ENCODE data around the gene USP48. TPM values are rescaled to one million over a fixed set of nuclear protein-coding genes. Genes with fewer than 3 reads are reported as not detected.
A peak's percentile ranks its signal among the peaks of the same experiment; 100 is the strongest.

Gene USP48
- total and polyA plus RNA-seq, 5 donors from 2014 or later: 31.3 to 126 (median 39.2) TPM

DNA sequence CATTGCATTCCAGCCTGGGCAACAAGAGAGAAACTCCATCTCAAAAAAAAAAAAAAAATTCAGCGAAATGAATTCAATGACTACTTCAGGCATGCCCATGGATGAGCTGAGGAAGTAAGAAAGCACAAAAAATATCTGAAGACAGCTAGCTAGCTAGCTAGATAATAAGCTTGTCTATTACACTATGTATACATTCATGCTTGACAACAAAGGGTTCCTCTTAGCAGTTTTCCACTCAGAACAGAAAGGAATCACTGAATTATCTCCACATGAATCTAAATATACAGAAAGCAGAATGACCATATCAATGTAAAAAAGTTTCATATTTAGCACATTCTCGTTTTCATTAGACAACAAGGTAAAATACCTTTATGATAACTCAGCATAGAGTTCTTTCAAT is 32.1 kb downstream of the USP48 start:
- DNase-seq: no peak
- H3K36me3 Mint-ChIP-seq: peaks cover 28% of the 10 kb centered on the region
- no peaks in the 10 kb centered on the region for H3K27me3 Mint-ChIP-seq
- H3K36me3 ChIP-seq (ENCODE audit: control insufficient read depth, insufficient read depth, low read length): peaks cover 86% of the 10 kb centered on the region
- no peaks in the 10 kb centered on the region for H3K27me3 ChIP-seq (ENCODE audit: control insufficient read depth, insufficient read depth, low read length)
- H3K4me1 ChIP-seq (ENCODE audit: control insufficient read depth, insufficient read depth, low read length, poor library complexity, severe bottlenecking): no peaks in the 10 kb centered on the region
- no peak overlapping the region for H3K27ac Mint-ChIP-seq
- H3K4me1 Mint-ChIP-seq: peaks cover 3 to 10% (median 5%) of the 10 kb centered on the region in 4 donors
- no peak overlapping the region for H3K4me3 ChIP-seq (ENCODE audit: low read depth, low read length)
- H3K27ac ChIP-seq (ENCODE audit: insufficient read depth, low read length, poor library complexity, severe bottlenecking): no peak overlapping the region
- H3K4me3 Mint-ChIP-seq: no peak overlapping the region
- no peaks in the 10 kb centered on the region for H3K9me3 ChIP-seq (ENCODE audit: control insufficient read depth in 2 of 2, low read length in 2 of 2)
- H3K9me3 Mint-ChIP-seq: no peaks in the 10 kb centered on the region
- no peak for ATAC-seq (ENCODE audit: low read depth in 2 of 2)

DNA sequence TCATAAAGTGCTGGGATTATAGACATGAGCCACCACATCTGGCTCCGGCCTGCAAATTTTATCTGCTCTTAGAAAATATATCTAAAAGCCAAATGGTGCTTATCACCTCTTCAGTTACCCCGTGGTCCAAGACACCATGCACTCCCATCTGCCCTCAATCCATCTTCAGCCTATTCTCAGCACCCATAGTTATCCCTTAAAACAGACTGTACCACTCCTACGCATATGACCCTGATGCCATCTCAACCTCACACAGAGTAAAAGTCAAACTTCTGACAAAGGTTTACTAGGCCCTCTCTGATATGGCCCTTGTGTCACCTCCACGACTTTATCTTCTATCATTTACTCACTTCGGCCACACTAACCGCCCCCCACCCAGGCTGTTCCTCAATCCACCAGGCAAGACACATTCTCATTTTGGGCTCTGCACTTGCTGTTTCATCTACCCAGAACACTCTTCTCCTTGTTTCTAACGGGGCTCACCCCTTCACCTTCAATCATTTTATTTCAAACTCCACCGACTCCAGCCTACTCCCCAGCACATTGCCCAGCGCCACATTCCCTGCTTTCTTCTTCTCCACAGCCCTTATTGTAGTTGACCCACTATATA is 33.0 kb downstream of the USP48 start:
- no peaks in the 10 kb centered on the region for H3K4me1 ChIP-seq (ENCODE audit: control insufficient read depth, insufficient read depth, low read length, poor library complexity, severe bottlenecking)
- H3K4me3 ChIP-seq (ENCODE audit: low read depth, low read length): no peak overlapping the region
- H3K27me3 ChIP-seq (ENCODE audit: control insufficient read depth, insufficient read depth, low read length): no peaks in the 10 kb centered on the region
- Mint-ChIP-seq H3K27ac (peak overlapping the region in 2 of 3 donors; percentile 47 to 59), H3K36me3 (peaks cover 26% of the 10 kb centered on the region), H3K4me3 (no peak overlapping the region), H3K27me3 (no peaks in the 10 kb centered on the region), H3K4me1 (peaks cover 3 to 11% (median 5%) of the 10 kb centered on the region in 4 donors), H3K9me3 (no peaks in the 10 kb centered on the region)
- H3K36me3 ChIP-seq (ENCODE audit: control insufficient read depth, insufficient read depth, low read length): peaks cover 78% of the 10 kb centered on the region
- no peak for DNase-seq
- H3K27ac ChIP-seq (ENCODE audit: insufficient read depth, low read length, poor library complexity, severe bottlenecking): no peak overlapping the region
- no peaks in the 10 kb centered on the region for H3K9me3 ChIP-seq (ENCODE audit: control insufficient read depth in 2 of 2, low read length in 2 of 2)
- ATAC-seq (ENCODE audit: low read depth in 2 of 2): no peak

DNA sequence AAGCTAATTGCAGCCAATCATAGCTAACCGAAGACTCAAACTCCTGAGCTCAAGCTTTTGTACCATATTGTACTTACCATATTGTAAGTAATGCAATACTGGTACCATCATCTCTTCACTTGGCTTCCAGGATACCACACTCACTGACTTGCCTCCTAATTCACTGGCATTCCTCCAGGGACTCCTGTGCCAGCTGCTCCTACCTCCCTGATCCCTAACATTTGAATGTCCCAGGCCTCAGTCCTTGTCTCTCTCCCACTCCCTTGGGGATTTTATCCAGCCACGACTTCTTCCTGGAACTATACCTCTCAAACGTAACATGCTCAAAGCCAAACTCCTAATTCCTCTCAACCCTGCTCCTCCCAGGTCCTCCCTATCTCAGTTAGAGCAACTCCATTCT is 33.8 kb downstream of the USP48 start:
- H3K9me3 ChIP-seq (ENCODE audit: control insufficient read depth in 2 of 2, low read length in 2 of 2): no peaks in the 10 kb centered on the region
- no peaks in the 10 kb centered on the region for H3K27me3 Mint-ChIP-seq
- DNase-seq: no peak
- peaks cover 21% of the 10 kb centered on the region for H3K36me3 Mint-ChIP-seq
- ATAC-seq (ENCODE audit: low read depth in 2 of 2): no peak
- no peak overlapping the region for H3K4me3 ChIP-seq (ENCODE audit: low read depth, low read length)
- H3K4me1 Mint-ChIP-seq: peaks cover 3 to 9% (median 5%) of the 10 kb centered on the region in 4 donors
- H3K27ac ChIP-seq (ENCODE audit: insufficient read depth, low read length, poor library complexity, severe bottlenecking): no peak overlapping the region
- no peak overlapping the region for H3K4me3 Mint-ChIP-seq
- H3K27me3 ChIP-seq (ENCODE audit: control insufficient read depth, insufficient read depth, low read length): no peaks in the 10 kb centered on the region
- no peaks in the 10 kb centered on the region for H3K9me3 Mint-ChIP-seq
- peaks cover 75% of the 10 kb centered on the region for H3K36me3 ChIP-seq (ENCODE audit: control insufficient read depth, insufficient read depth, low read length)
- H3K27ac Mint-ChIP-seq: peak overlapping the region in 1 of 3 donors; percentile 62
- H3K4me1 ChIP-seq (ENCODE audit: control insufficient read depth, insufficient read depth, low read length, poor library complexity, severe bottlenecking): no peaks in the 10 kb centered on the region

DNA sequence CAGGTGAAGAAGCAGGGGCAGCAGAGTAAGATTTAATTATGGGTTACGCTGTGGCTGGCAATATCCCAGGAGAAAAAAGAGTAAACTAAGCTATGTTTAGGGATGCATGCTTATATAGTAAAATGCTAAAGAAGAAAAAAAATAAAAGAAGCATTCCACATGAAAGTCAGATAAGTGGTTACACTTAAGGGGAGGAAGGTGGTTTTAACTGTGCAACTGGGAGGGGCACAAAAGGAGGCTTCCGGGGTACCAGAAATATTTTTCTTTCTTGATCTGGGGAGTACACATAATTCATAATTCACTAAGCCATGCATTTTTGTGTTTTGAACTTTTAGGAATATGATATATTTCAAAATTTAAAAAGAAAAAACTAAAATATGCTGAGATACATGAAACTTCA is 39.5 kb downstream of the USP48 start:
- H3K4me3 ChIP-seq (ENCODE audit: low read depth, low read length): no peak overlapping the region
- peaks cover 59% of the 10 kb centered on the region for H3K36me3 ChIP-seq (ENCODE audit: control insufficient read depth, insufficient read depth, low read length)
- no peaks in the 10 kb centered on the region for H3K27me3 Mint-ChIP-seq
- DNase-seq (no peak), ATAC-seq (ENCODE audit: low read depth in 2 of 2) (no peak)
- peak overlapping the region in 1 of 3 donors; percentile 14 for H3K27ac Mint-ChIP-seq
- H3K9me3 Mint-ChIP-seq: no peaks in the 10 kb centered on the region
- H3K27ac ChIP-seq (ENCODE audit: insufficient read depth, low read length, poor library complexity, severe bottlenecking): no peak overlapping the region
- H3K4me1 Mint-ChIP-seq: peaks cover 4 to 10% (median 6%) of the 10 kb centered on the region in 4 donors
- H3K9me3 ChIP-seq (ENCODE audit: control insufficient read depth in 2 of 2, low read length in 2 of 2): no peaks in the 10 kb centered on the region
- no peaks in the 10 kb centered on the region for H3K27me3 ChIP-seq (ENCODE audit: control insufficient read depth, insufficient read depth, low read length)
- no peak overlapping the region for H3K4me3 Mint-ChIP-seq
- peaks cover 16% of the 10 kb centered on the region for H3K36me3 Mint-ChIP-seq
- no peaks in the 10 kb centered on the region for H3K4me1 ChIP-seq (ENCODE audit: control insufficient read depth, insufficient read depth, low read length, poor library complexity, severe bottlenecking)

DNA sequence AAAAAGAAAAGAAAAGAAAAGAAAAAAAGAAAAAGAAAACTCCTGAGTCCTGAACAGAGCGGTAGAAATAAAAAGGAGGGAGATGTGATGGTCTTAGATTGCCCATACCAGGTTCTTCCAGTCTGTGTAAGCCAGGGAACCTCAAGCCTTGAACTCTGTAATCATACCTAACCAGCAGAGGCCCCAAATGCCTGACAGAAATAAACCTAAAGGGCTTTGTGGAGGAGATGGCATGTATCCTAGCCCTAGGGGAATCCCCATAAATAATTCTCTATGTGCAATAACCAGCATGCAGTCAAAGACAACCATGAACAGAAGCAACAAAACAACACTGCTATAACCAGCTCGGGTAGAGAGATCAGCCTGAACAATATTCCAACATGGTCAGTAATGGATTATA is 40.4 kb downstream of the USP48 start:
- H3K27ac ChIP-seq (ENCODE audit: insufficient read depth, low read length, poor library complexity, severe bottlenecking): no peak overlapping the region
- Mint-ChIP-seq H3K4me1 (peaks cover 4 to 10% (median 6%) of the 10 kb centered on the region in 4 donors), H3K4me3 (no peak overlapping the region), H3K27ac (peak overlapping the region in 1 of 3 donors; percentile 14), H3K9me3 (no peaks in the 10 kb centered on the region), H3K27me3 (no peaks in the 10 kb centered on the region), H3K36me3 (peaks cover 16% of the 10 kb centered on the region)
- no peaks in the 10 kb centered on the region for H3K4me1 ChIP-seq (ENCODE audit: control insufficient read depth, insufficient read depth, low read length, poor library complexity, severe bottlenecking)
- H3K9me3 ChIP-seq (ENCODE audit: control insufficient read depth in 2 of 2, low read length in 2 of 2): no peaks in the 10 kb centered on the region
- H3K4me3 ChIP-seq (ENCODE audit: low read depth, low read length): no peak overlapping the region
- H3K36me3 ChIP-seq (ENCODE audit: control insufficient read depth, insufficient read depth, low read length): peaks cover 50% of the 10 kb centered on the region
- DNase-seq (no peak), ATAC-seq (ENCODE audit: low read depth in 2 of 2) (no peak)
- H3K27me3 ChIP-seq (ENCODE audit: control insufficient read depth, insufficient read depth, low read length): no peaks in the 10 kb centered on the region

DNA sequence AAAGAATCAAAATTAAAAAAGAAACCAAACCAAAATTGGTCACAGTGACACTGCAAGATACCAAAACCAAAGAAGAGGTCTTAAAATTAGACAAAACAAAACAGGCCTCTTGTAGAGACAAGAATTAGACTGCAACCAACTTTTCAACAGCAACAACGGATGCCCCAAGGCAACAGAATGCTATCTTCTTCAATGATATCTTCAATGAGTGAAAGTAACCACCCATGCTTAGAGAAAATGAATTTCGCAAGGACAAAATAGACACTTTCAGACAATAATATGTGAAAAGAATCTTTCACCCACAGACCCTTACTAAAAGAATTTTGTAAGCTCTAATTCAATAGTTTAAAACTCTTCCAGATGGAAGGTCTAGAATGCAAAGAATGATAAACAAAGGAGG is 41.7 kb downstream of the USP48 start:
- no peaks in the 10 kb centered on the region for H3K9me3 Mint-ChIP-seq
- no peaks in the 10 kb centered on the region for H3K27me3 Mint-ChIP-seq
- Histone ChIP-seq H3K27me3 (ENCODE audit: control insufficient read depth, insufficient read depth, low read length) (no peaks in the 10 kb centered on the region), H3K9me3 (ENCODE audit: control insufficient read depth in 2 of 2, low read length in 2 of 2) (no peaks in the 10 kb centered on the region), H3K4me1 (ENCODE audit: control insufficient read depth, insufficient read depth, low read length, poor library complexity, severe bottlenecking) (no peaks in the 10 kb centered on the region), H3K4me3 (ENCODE audit: low read depth, low read length) (no peak overlapping the region), H3K27ac (ENCODE audit: insufficient read depth, low read length, poor library complexity, severe bottlenecking) (no peak overlapping the region), H3K36me3 (ENCODE audit: control insufficient read depth, insufficient read depth, low read length) (peaks cover 48% of the 10 kb centered on the region)
- ATAC-seq (ENCODE audit: low read depth in 2 of 2) (no peak), DNase-seq (no peak)
- H3K36me3 Mint-ChIP-seq: peaks cover 24% of the 10 kb centered on the region
- H3K4me3 Mint-ChIP-seq: no peak overlapping the region
- no peak overlapping the region for H3K27ac Mint-ChIP-seq
- peaks cover 5 to 12% (median 8%) of the 10 kb centered on the region in 4 donors for H3K4me1 Mint-ChIP-seq

DNA sequence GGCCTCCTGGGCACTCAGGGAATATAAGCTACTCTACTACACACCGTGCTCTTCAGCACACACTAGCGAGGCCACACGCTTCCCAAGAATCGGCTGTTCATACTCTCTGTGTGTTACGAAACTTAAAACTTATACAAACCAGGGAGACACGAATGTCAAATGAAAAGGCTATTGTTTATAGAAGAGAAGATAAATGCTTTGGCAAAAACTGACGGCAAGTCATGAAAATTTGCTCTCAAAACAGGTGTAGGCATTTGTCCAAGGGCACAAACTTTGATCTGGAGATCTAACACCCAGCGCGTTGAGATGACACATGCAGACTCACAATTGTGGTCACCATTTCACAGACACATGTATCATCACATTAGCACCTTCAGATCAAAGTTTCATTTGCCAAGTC is 46.1 kb downstream of the USP48 start:
- no peak overlapping the region for H3K4me3 Mint-ChIP-seq
- no peaks in the 10 kb centered on the region for H3K27me3 ChIP-seq (ENCODE audit: control insufficient read depth, insufficient read depth, low read length)
- no peak overlapping the region for H3K27ac Mint-ChIP-seq
- no peak for DNase-seq
- H3K9me3 ChIP-seq (ENCODE audit: control insufficient read depth in 2 of 2, low read length in 2 of 2): no peaks in the 10 kb centered on the region
- H3K4me1 ChIP-seq (ENCODE audit: control insufficient read depth, insufficient read depth, low read length, poor library complexity, severe bottlenecking): no peaks in the 10 kb centered on the region
- H3K36me3 Mint-ChIP-seq: peaks cover 41% of the 10 kb centered on the region
- H3K4me1 Mint-ChIP-seq: peaks cover 0 to 10% (median 4%) of the 10 kb centered on the region in 4 donors
- no peaks in the 10 kb centered on the region for H3K27me3 Mint-ChIP-seq
- H3K9me3 Mint-ChIP-seq: no peaks in the 10 kb centered on the region
- no peak for ATAC-seq (ENCODE audit: low read depth in 2 of 2)
- H3K36me3 ChIP-seq (ENCODE audit: control insufficient read depth, insufficient read depth, low read length): peaks cover 62% of the 10 kb centered on the region
- H3K4me3 ChIP-seq (ENCODE audit: low read depth, low read length): no peak overlapping the region
- H3K27ac ChIP-seq (ENCODE audit: insufficient read depth, low read length, poor library complexity, severe bottlenecking): no peak overlapping the region

DNA sequence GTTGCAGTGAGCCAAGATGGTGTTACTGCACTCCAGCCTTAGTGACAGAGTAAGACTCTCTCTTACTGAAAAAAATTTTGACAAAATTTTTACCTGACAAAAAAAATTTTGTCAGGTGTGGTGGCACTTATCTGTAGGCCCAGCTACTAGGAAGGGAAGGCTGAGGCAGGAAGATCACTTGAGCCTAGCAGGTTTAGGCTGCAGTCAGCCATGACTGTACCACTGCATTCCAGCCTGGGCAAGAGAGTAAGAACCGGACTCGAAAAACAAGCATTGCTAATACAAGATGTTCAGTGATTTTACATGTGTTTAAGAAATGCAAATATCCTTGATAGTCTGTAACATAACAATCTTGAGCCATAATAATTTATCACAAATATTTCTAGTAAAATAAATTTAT is 46.9 kb downstream of the USP48 start:
- no peaks in the 10 kb centered on the region for H3K9me3 ChIP-seq (ENCODE audit: control insufficient read depth in 2 of 2, low read length in 2 of 2)
- H3K36me3 Mint-ChIP-seq: peaks cover 41% of the 10 kb centered on the region
- H3K36me3 ChIP-seq (ENCODE audit: control insufficient read depth, insufficient read depth, low read length): peaks cover 65% of the 10 kb centered on the region
- H3K27me3 Mint-ChIP-seq: no peaks in the 10 kb centered on the region
- peak overlapping the region in 1 of 3 donors; percentile 55 for H3K27ac Mint-ChIP-seq
- H3K27me3 ChIP-seq (ENCODE audit: control insufficient read depth, insufficient read depth, low read length): no peaks in the 10 kb centered on the region
- H3K4me1 ChIP-seq (ENCODE audit: control insufficient read depth, insufficient read depth, low read length, poor library complexity, severe bottlenecking): no peaks in the 10 kb centered on the region
- H3K4me1 Mint-ChIP-seq: peaks cover 0 to 10% (median 4%) of the 10 kb centered on the region in 4 donors
- no peak overlapping the region for H3K4me3 Mint-ChIP-seq
- no peaks in the 10 kb centered on the region for H3K9me3 Mint-ChIP-seq
- no peak overlapping the region for H3K27ac ChIP-seq (ENCODE audit: insufficient read depth, low read length, poor library complexity, severe bottlenecking)
- no peak overlapping the region for H3K4me3 ChIP-seq (ENCODE audit: low read depth, low read length)
- DNase-seq (no peak), ATAC-seq (ENCODE audit: low read depth in 2 of 2) (no peak)
